Activated CD4-positive, CD25-positive, alpha-beta regulatory T cell treated with anti-CD3 and anti-CD28 coated beads, Interleukin-2, amount 50 U/mL, for 72 hours (primary cell): ENCODE results near the gene RSPH1.

Experiments used
- DNase-seq: peaks from one replicate; pipeline ENCODE4 v3.0.0; 2021

The RSPH1 gene

DNA sequence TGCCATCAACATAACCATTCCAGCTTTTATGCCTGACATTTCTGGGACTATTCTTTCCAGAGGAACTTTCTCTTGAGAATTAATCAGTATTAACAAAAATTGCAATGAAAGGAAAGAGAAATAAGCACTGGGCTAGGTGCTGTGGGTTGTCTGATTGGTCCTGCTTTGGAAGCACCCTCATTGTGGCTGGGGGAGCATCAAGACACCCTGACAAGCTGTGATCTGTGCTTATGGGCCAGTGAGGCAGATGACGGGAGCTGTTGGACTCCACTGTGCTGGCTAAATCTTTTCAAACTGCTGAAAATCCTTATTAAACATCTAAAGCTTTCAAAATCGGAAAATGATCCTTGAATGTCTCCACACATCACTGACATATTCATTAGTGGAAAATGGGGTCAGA lies 72.3 kb downstream of the RSPH1 start:
- no peak for DNase-seq

DNA sequence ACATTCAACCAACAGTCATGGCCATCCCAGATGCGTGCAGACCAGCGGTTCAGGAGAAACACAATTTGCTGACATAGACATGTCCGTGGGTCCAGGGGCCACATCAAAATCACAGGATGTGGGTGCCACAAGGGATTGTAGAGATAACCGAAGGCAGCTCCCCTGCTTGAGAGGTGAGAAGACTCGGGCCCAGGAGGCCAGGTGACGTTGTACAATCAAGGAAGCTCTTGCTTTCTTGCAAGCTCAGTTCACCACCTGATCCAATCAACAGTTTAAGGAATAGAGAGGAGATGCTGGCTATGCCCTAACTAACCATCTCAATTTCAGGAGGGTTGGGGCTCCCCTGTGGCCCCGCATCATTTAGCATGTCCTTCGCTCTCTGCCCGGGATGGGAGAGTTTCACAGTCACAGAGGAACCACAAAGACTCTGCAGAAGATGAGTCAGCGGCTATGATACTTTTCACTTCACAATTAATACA lies 72.8 kb downstream of the RSPH1 start:
- DNase-seq = no peak
